GM19099 (cell line): ENCODE results near the gene RPS6KL1.

Experiments
- POLR2A ChIP-seq: IDR thresholded peaks from 3 replicates; pipeline ENCODE4 v1.6.1; 2011; ENCODE audit warnings: low read depth; ENCODE audit not compliant: insufficient read length; ENCODE audit errors: extremely low read depth

Gene RPS6KL1

GRCh38 chr14:74932401-74932901 is 9.4 kb upstream of the RPS6KL1 start:
- TF ChIP-seq POLR2A: no peak

- no peak for TF ChIP-seq POLR2A
These were observed 6.2 kb upstream of the RPS6KL1 start for GRCh38 chr14:74929242-74929641.

GRCh38 chr14:74927225-74927624 is 4.2 kb upstream of the RPS6KL1 start:
- TF ChIP-seq POLR2A: no peak

- no peak for TF ChIP-seq POLR2A
These were observed 1.0 kb upstream of the RPS6KL1 start for GRCh38 chr14:74924061-74924460.

GRCh38 chr14:74921987-74922751 is 891 bp downstream of the RPS6KL1 start:
- TF ChIP-seq POLR2A: no peak

GRCh38 chr14:74921053-74921620 is 1.9 kb downstream of the RPS6KL1 start:
- TF ChIP-seq POLR2A: no peak

- no peak for TF ChIP-seq POLR2A
These were observed 2.8 kb downstream of the RPS6KL1 start for GRCh38 chr14:74920281-74920680.

GRCh38 chr14:74919421-74920165 is 3.5 kb downstream of the RPS6KL1 start:
- TF ChIP-seq POLR2A: no peak

GRCh38 chr14:74918380-74918779 is 4.7 kb downstream of the RPS6KL1 start:
- no peak for TF ChIP-seq POLR2A

GRCh38 chr14:74917646-74918081 is 5.4 kb downstream of the RPS6KL1 start:
- no peak for TF ChIP-seq POLR2A

GRCh38 chr14:74917178-74917543 is 5.9 kb downstream of the RPS6KL1 start:
- no peak for TF ChIP-seq POLR2A

- no peak for TF ChIP-seq POLR2A
These were observed 7.2 kb downstream of the RPS6KL1 start for GRCh38 chr14:74915826-74916225.

GRCh38 chr14:74915426-74915825 is 7.6 kb downstream of the RPS6KL1 start:
- TF ChIP-seq POLR2A: no peak

- TF ChIP-seq POLR2A: no peak
These were observed 9.0 kb downstream of the RPS6KL1 start for GRCh38 chr14:74913986-74914573.

GRCh38 chr14:74913393-74913910 is 9.6 kb downstream of the RPS6KL1 start:
- TF ChIP-seq POLR2A: no peak
